ENCODE data around the gene RASSF5.

Gene RASSF5

GRCh38 chr1:206498685-206499084, 8.6 kb upstream of the RASSF5 start:
- DNase-seq: no peak

- DNase-seq: no peak
These were observed 7.3 kb upstream of the RASSF5 start for GRCh38 chr1:206500046-206500445.

- no peak for DNase-seq
These were observed 5.5 kb upstream of the RASSF5 start for GRCh38 chr1:206501881-206502280.

GRCh38 chr1:206502403-206502802, 4.9 kb upstream of the RASSF5 start:
- DNase-seq: no peak

GRCh38 chr1:206502812-206503211, 4.5 kb upstream of the RASSF5 start:
- no peak for DNase-seq

- DNase-seq: peak; percentile 34 to 73
These were observed 3.6 kb upstream of the RASSF5 start for GRCh38 chr1:206503591-206504362.

- no peak for DNase-seq
These were observed 3.0 kb upstream of the RASSF5 start for GRCh38 chr1:206504363-206504713.

GRCh38 chr1:206505702-206506355, 1.5 kb upstream of the RASSF5 start:
- no peak for DNase-seq

- peak; percentile 20 to 29 for DNase-seq
These were observed 687 bp upstream of the RASSF5 start for GRCh38 chr1:206506405-206507283.

- DNase-seq: no peak
These were observed 979 bp downstream of the RASSF5 start for GRCh38 chr1:206508130-206508889.

- no peak for DNase-seq
These were observed 1.6 kb downstream of the RASSF5 start for GRCh38 chr1:206508956-206509355.

GRCh38 chr1:206509612-206510257, 2.4 kb downstream of the RASSF5 start:
- no peak for DNase-seq

- DNase-seq: no peak
These were observed 3.0 kb downstream of the RASSF5 start for GRCh38 chr1:206510371-206510770.

GRCh38 chr1:206511362-206512057, 4.2 kb downstream of the RASSF5 start:
- DNase-seq: no peak

GRCh38 chr1:206512058-206512850, 4.9 kb downstream of the RASSF5 start:
- no peak for DNase-seq

GRCh38 chr1:206512851-206513180, 5.5 kb downstream of the RASSF5 start:
- DNase-seq: no peak

GRCh38 chr1:206513312-206514111, 6.2 kb downstream of the RASSF5 start:
- no peak for DNase-seq

GRCh38 chr1:206514813-206515387, 7.6 kb downstream of the RASSF5 start:
- DNase-seq: peak in 1 of 2 donors; percentile 15

- DNase-seq: peak in 1 of 2 donors; percentile 28
These were observed 9.3 kb downstream of the RASSF5 start for GRCh38 chr1:206516728-206516990.

GRCh38 chr1:206517784-206518183, 10.5 kb downstream of the RASSF5 start:
- DNase-seq: no peak
